Pancreas (tissue), 10 donors: ENCODE data around the gene MAP2K4. TPM values are rescaled to one million over a fixed set of nuclear protein-coding genes. Genes with fewer than 3 reads are reported as not detected.

Experiments
- ATAC-seq, 4 donors: fragments of 200-7000 bp; cut with Tn5 transposase; one replicate each; pipeline versions ENCODE4 v1.8.0 to v1.9.1; 2020; ENCODE audit warnings: mild to moderate bottlenecking in 4 of 4, moderate library complexity in 4 of 4
- DNase-seq, 6 donors: peaks; one replicate each; pipeline ENCODE4 v3.0.0-alpha.2; 2020
- FAIRE-seq: peaks from 2 replicates; lab custom pipeline; 2012; peaks lifted over from hg19 to GRCh38; lab: Jason Lieb, UNC
- H3K27ac ChIP-seq, 4 donors: fragments of 200-600 bp; sonication (generic); 1 replicate in 3 of 4; 2 replicates in 1 of 4; pipeline versions ENCODE4 v1.5.0 to v1.8.0; 2020
- H3K27me3 ChIP-seq, 4 donors: fragments of 200-600 bp; one replicate each; pipeline ENCODE4 v1.8.0; 2021
- H3K36me3 ChIP-seq, 3 donors: fragments of 200-600 bp; sonication (generic) in 1 of 3; one replicate each; pipeline versions ENCODE4 v1.5.0 to v1.8.0; 2020 to 2021
- H3K4me1 ChIP-seq, 3 donors: fragments of 200-600 bp; one replicate each; pipeline ENCODE4 v1.8.0; 2021
- H3K4me3 ChIP-seq, 4 donors: fragments of 200-600 bp; sonication (generic) in 2 of 4; one replicate each; pipeline versions ENCODE4 v1.5.0 to v1.8.0; 2020 to 2021
- H3K9me3 ChIP-seq, 4 donors: fragments of 200-600 bp; one replicate each; pipeline ENCODE4 v1.8.0; 2021
- WGBS, 2 donors: extraction: QIAGEN DNeasy Blood & Tissue Kit; methylation state at CpG; one replicate each; pipeline ENCODE4 v1.1.7; 2013; 5-methylcytosine and 5-hydroxymethylcytosine counted together
- intact Hi-C, 3 donors: fragments of 100-400 bp; cut with DNase I; formaldehyde crosslinking; loops; one replicate each; pipeline versions ENCODE4 v1.11.1 to v1.14.2; 2022
- polyA plus RNA-seq, 2 donors: library from polyadenylated mRNA; stranded (reverse); fragments of 200-250 nt; gene quantifications; one replicate each; pipeline ENCODE4 v1.2.3, GENCODE V29; 2013
- total RNA-seq, 6 donors: library from RNA; stranded (reverse); fragmentation: NEBNext Ultra II Directional in 4 of 6; extraction: Animal tissue kit (Norgen Biotek cat#: 25700) in 4 of 6; gene quantifications; one replicate each; pipeline versions ENCODE4 v1.2.1 to v1.2.4, GENCODE V29; 2021 to 2023
- TF ChIP-seq, protein P1 (sequence below), 4 donors: fragments of 200-600 bp; sonication (generic) in 3 of 4; IDR thresholded peaks; one replicate each; pipeline versions ENCODE4 v1.5.0 to v1.8.0; 2021; ENCODE audit warnings: antibody characterized with exemption in 4 of 4
- donor health status: healthy with polysubstance abuse.
- donor health status: DM: no; HTN: no; CAD: no; lungs with moderate emphysema.
- donor health status: DM: no; HTN: no; CAD: no.
- donor health status: control.
- donor health status: control.
- donor health status: Bipolar disorder and iron deficiency.
- donor health status: DM: yes; HTN: yes; CAD: no.
- donor health status: DM: no; HTN: no; CAD: no.
- donor health status: DM: no; HTN: no; CAD: no.
- donor health status: DM: yes; HTN: yes; CAD: no.

Gene MAP2K4
- total and polyA plus RNA-seq, 8 donors, result 4.9 to 20.4 (median 12.7) TPM

GRCh38 chr17:12088035-12088434 lies 67.4 kb downstream of the MAP2K4 start:
- 86 to 100% methylated on average over 1 of the region's 1 CpG for WGBS, 2 donors
- peaks cover 0 to 5% (median 0%) of the 10 kb centered on the region in 3 donors for H3K4me1 ChIP-seq
- DNase-seq (no peak), ATAC-seq (no peak), FAIRE-seq (no peak)
- no peaks in the 10 kb centered on the region for H3K27me3 ChIP-seq
- TF ChIP-seq, protein P1, sequence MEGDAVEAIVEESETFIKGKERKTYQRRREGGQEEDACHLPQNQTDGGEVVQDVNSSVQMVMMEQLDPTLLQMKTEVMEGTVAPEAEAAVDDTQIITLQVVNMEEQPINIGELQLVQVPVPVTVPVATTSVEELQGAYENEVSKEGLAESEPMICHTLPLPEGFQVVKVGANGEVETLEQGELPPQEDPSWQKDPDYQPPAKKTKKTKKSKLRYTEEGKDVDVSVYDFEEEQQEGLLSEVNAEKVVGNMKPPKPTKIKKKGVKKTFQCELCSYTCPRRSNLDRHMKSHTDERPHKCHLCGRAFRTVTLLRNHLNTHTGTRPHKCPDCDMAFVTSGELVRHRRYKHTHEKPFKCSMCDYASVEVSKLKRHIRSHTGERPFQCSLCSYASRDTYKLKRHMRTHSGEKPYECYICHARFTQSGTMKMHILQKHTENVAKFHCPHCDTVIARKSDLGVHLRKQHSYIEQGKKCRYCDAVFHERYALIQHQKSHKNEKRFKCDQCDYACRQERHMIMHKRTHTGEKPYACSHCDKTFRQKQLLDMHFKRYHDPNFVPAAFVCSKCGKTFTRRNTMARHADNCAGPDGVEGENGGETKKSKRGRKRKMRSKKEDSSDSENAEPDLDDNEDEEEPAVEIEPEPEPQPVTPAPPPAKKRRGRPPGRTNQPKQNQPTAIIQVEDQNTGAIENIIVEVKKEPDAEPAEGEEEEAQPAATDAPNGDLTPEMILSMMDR (IDR thresholded peaks at IDR 0.05), result no peak
- no peak overlapping the region for H3K27ac ChIP-seq
- no peaks in the 10 kb centered on the region for H3K36me3 ChIP-seq
- intact Hi-C loops, result no loop called here
- H3K4me3 ChIP-seq, result no peak overlapping the region
- H3K9me3 ChIP-seq, result no peaks in the 10 kb centered on the region

GRCh38 chr17:12089809-12090384 lies 69.2 kb downstream of the MAP2K4 start:
- peaks cover 0 to 12% (median 3%) of the 10 kb centered on the region in 3 donors for H3K4me1 ChIP-seq
- FAIRE-seq (no peak), ATAC-seq (no peak), DNase-seq (no peak)
- no peak overlapping the region for H3K27ac ChIP-seq
- H3K36me3 ChIP-seq, result no peaks in the 10 kb centered on the region
- H3K27me3 ChIP-seq, result no peaks in the 10 kb centered on the region
- 88 to 94% methylated on average over 3 of the region's 3 CpGs for WGBS, 2 donors
- H3K9me3 ChIP-seq, result no peaks in the 10 kb centered on the region
- TF ChIP-seq, protein P1 (IDR thresholded peaks at IDR 0.05), result no peak
- intact Hi-C loops, result no loop called here
- no peak overlapping the region for H3K4me3 ChIP-seq

- no peak for DNase-seq
- Histone ChIP-seq H3K27me3 (no peaks in the 10 kb centered on the region), H3K27ac (no peak overlapping the region), H3K9me3 (no peaks in the 10 kb centered on the region), H3K36me3 (no peaks in the 10 kb centered on the region), H3K4me1 (peaks cover 0 to 12% (median 3%) of the 10 kb centered on the region in 3 donors), H3K4me3 (no peak overlapping the region)
- no peak for ATAC-seq
- WGBS, 2 donors, result 89 to 93% methylated on average over 2 of the region's 2 CpGs
- intact Hi-C loops, result no loop called here
- TF ChIP-seq, protein P1 (IDR thresholded peaks at IDR 0.05), result no peak
- FAIRE-seq, result no peak
Observed at GRCh38 chr17:12094336-12094735, 73.7 kb downstream of the MAP2K4 start.

- WGBS, 2 donors, result 98% methylated on average over 5 of the region's 5 CpGs
Observed at GRCh38 chr17:12095522-12095921, 74.8 kb downstream of the MAP2K4 start.

DNA sequence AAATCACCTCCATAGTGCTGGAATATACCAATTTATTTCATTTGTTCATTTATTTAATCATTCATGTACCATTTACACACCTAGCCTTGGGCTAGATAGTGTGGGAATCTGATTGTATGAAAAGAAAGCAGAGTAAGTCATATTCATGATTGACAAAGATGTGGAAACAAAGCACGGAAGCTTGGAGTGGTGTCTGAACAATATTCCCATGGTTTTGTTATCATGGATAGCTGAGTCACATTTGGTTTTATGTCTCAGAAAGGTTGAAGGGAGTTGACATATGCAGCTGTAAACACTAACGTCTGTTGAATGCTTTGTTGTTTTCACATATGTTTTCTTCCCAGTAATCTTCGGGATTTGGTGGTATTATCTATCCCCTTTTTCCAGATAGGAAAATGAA lies 76.6 kb downstream of the MAP2K4 start:
- Histone ChIP-seq H3K27ac (no peak overlapping the region), H3K9me3 (no peaks in the 10 kb centered on the region), H3K4me3 (no peak overlapping the region), H3K36me3 (no peaks in the 10 kb centered on the region), H3K27me3 (no peaks in the 10 kb centered on the region), H3K4me1 (peaks cover 0 to 7% (median 3%) of the 10 kb centered on the region in 3 donors)
- no peak for ATAC-seq
- no peak for DNase-seq
- TF ChIP-seq, protein P1 (IDR thresholded peaks at IDR 0.05), result no peak
- FAIRE-seq, result no peak
- intact Hi-C loops, result no loop called here
- 79% methylated on average over 3 of the region's 3 CpGs for WGBS, 2 donors

More at GRCh38 chr17:12095522-12095921, 74.8 kb downstream of the MAP2K4 start:
- Histone ChIP-seq H3K27me3 (no peaks in the 10 kb centered on the region), H3K4me1 (peaks cover 0 to 12% (median 3%) of the 10 kb centered on the region in 3 donors), H3K4me3 (no peak overlapping the region), H3K27ac (no peak overlapping the region), H3K36me3 (no peaks in the 10 kb centered on the region), H3K9me3 (no peaks in the 10 kb centered on the region)
- DNase-seq (no peak), FAIRE-seq (no peak), ATAC-seq (no peak)
- TF ChIP-seq, protein P1 (IDR thresholded peaks at IDR 0.05), result no peak
- intact Hi-C loops, result no loop called here
